Measurements from ENCODE around the gene TMEM185A.

- TF ChIP-seq CTCF (IDR thresholded peaks at IDR 0.05; ENCODE audit: insufficient read depth, low read depth, low read length) (no peak), EZH2 (IDR thresholded peaks at IDR 0.05; ENCODE audit: insufficient read depth, low read length) (no peak)
Measured at GRCh38 chrX:149611623-149612175, 19.9 kb downstream of the TMEM185A start.
